NCI-H2107 (cell line): Measurements from ENCODE around the gene IGFBP1.

ENCODE experiments used
- DNase-seq: peaks from one replicate; lab custom pipeline; 2025; lab: John Stamatoyannopoulos, UW

Gene IGFBP1

DNA sequence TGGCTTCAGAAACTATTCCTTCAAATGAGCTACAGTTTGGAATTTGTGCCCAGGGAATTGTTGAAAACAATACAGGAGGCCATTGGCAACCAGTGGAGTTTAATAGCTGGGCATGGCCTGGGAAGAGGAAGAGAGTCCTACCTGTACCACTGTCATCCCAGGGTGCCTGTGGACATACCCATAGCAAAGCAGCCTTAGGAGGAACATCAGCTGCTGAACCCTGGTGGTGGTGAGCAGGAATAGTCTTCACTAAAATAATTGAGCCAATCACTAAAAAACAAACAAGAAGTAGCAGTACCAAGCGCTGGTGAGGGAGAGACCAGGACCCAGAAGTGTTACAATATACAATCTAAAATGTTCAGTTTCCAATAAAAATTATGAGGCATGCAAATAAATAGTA, 14.5 kb downstream of the IGFBP1 start:
- no peak for DNase-seq

- DNase-seq: no peak
These were observed 21.3 kb downstream of the IGFBP1 start for GRCh38 chr7:45909561-45909960.

DNA sequence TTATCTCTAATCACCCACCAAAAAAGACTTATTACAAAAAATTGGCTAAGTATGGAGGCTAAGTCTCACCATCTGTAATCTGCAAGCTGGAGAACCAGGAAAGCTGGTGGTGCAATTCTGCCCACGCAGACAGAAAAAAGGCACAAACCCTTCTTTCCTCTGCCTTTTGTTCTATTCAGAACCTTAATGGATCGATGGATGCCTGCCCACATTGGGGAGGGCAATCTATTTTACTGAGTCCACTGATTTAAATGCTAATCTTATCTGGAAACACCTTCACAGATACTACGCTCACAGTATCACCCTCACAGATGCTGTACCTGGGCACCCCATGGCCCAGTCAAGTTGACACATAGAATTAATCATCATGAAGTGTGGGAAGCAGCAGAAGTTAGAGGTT, 22.6 kb downstream of the IGFBP1 start:
- DNase-seq: no peak

DNA sequence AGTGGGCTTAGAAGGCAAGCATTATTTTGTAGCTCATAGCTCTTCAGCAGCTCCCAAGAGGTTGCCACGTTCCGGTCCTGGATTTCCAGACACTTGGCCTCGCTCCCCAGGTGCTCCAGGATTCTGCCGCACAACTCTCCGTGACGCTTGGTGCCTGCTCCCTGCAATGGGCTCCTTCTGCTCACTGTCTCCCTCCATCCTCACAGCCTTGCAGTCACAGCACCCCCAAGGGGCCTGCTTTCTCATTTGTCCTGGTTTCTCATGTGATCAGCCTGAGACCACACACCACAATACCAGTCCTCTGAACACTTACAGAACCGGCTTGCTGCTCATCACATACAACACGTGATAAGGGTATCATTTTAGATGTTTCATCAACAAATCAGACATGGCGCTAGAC, 23.0 kb downstream of the IGFBP1 start:
- DNase-seq: no peak

GRCh38 chr7:45912972-45913371, 24.7 kb downstream of the IGFBP1 start:
- DNase-seq: no peak

DNA sequence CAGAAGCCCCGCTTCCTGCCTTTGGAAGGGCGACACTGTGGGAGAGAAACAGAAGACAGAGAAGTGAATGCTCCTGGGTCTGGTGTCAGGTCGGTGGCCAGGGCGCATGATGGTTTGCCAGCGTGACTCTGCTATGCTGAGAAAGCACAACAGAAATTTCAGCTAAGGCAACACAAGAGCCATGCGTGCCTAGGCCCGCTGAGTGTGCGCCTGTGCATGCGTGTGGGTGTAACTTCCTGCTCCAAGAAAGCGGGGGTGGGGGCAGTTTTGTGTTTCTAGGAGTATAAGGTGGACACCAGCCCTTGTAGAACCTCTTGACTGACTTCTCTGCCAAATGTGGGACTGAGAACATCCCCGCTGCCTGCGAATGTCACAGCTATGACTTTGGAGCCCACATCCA, 26.6 kb downstream of the IGFBP1 start:
- no peak for DNase-seq

GRCh38 chr7:45915606-45916005, 27.3 kb downstream of the IGFBP1 start:
- DNase-seq: no peak

DNA sequence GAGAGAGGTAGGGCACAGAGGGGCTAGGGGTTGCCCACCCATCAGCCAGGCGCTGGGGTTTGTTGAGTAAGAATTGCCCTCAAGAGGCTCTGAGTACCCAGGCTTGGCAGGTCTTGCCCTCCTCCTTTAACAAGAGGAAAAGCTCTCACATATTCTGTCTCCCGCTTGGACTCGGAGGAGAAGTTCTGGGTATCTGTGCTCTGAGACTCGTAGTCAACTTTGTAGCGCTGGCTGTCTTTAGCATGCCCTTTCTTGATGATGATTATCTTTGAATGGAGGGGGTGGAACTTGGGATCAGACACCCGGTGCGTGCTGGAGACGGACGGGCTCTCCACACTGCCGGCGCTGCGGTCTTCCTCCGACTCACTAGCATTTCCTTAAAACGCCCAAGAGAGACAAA, 28.8 kb downstream of the IGFBP1 start:
- DNase-seq: no peak

DNA sequence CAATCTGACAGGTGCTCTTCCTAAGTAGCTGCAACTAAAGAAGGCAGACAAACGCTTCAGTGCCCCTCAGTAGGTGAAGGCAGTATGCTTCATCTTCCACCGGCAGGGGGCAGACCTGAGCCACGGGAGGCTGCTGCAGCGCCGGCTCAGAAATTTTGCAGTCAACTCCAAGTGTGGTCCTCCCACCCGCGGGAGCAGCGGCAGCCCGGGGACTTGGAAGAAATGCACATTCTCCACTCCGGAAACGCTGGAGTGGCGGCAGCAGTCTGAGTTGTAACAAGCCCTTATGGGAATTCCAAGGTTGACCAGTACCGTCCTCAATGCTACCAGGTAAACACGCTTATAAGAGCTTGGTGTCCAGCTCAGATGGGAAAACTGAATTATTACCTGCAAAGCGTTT, 29.4 kb downstream of the IGFBP1 start:
- DNase-seq: peak; percentile 52

- DNase-seq: no peak
These were observed 30.3 kb downstream of the IGFBP1 start for GRCh38 chr7:45918556-45918955.

GRCh38 chr7:45919231-45919784, 31.0 kb downstream of the IGFBP1 start:
- no peak for DNase-seq

DNA sequence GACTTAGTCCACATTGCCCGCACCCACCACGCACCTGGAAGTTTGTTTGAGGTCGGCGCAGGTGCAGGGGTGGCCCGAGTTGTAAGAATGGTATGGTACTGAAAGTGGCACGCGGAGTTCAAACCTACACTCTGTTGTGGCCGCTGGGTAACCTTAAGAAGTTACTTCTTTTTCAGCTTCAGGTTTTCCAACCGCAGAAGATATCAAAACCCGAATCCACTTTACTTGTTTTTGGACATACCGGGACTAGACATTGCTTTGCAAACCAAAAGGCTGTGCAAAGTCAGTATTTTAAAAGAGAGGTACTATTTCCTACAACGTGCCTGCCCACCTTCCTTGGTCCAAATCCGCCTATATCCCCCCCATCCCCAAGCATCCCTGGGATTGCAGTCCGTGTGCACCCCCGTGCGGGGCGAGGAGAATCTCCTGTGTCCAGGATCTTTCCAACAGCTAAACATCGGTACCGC, 31.7 kb downstream of the IGFBP1 start:
- no peak for DNase-seq

GRCh38 chr7:45920502-45921380, 32.5 kb downstream of the IGFBP1 start, which contains the start of gene IGFBP3:
IGFBP3 (minus strand) TSS chr7:45921272; CDS start chr7:45921140, 132 bp downstream.
- DNase-seq: no peak

DNA sequence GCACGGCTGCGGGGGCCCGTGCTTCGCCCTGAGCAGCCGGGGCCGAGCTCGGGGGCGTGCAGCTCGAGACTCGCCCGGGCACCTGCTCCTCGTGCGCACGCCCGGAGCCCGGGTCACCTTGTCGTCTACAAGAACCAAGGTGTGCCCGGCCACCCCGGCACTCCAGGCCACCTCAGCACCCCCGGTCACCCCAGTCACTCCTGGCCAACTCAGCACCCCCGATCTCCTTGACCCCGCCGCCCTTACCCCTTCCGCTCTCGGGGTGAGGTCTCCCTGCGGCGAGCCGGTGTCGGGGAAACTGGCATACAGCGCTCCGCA, 33.1 kb downstream of the IGFBP1 start:
- DNase-seq: no peak

DNA sequence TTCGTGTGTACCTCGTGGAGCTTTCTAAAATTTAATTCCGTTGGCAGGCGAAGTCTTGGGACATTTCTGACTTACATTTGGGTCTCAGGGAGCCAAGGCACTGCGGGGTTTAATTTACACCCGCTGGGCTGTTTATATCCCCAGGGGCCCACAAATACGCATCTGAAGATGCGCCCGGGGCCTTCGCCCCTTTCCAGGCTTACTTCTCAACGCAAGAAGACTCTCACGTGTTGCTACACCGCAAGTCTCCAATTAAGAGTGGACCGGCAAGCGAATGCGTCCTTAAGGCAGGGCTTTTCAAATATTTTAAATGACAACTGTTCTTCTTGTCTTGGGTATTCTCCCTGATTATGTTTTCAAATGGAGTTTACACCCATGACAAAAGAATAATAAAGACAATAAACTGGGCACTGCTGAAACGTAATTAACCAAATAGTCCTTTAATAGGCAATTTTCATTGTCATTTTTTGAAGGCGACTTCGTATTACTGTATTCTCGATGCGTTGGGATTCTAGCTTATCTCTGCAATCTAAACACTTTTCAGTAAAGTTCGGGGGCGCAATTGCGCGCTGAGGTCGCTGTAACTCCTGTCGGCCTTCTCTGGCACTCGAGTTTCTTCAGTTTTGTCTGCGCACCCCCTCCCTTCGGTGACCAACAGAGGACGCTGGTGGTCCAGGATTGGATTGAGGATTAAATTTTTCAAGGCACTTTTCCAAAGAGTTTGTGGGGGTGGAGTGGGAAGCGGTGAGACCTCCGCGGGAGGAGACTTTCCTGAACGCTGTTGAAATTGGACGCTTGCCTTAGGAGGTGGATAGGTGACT, 33.6 kb downstream of the IGFBP1 start:
- DNase-seq: no peak

DNA sequence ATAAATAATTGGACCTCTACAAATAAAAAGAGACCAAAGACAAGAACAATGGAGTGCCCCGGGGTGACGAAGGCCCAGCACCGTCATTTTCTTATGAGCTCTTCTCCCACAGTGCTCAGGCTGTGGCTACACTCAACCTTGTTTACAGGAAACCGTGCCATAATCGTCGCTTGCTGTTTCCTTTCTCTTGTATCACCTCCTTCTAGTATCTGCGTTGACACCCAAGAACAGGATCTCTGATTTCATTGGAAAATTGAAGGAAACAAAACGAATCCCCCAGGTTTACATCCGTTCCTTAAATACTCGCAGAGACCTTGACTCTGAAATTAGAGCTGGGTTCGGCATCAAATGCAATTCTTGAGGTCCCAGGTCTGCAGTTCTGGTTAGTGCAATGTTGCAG, 34.5 kb downstream of the IGFBP1 start:
- DNase-seq: no peak

DNA sequence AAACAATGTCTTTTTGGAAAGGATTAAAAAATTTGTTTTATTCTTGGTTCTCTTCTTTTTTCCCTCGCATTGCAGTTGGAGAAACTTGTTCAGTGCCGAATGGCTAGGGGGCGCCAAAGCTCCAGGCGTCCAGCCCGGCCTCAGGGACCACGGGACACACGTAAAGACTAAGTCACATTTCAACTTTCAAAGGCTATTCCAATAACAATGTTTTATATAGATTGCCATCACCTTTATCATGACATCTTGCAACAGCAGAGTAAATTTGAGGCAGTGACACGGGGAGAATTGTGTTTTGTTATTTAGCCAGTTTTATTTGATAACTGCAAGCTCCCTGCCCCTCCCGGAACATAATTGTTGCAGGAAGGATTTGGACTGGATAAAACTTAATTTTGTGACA, 35.0 kb downstream of the IGFBP1 start:
- no peak for DNase-seq

- DNase-seq: no peak
These were observed 35.5 kb downstream of the IGFBP1 start for GRCh38 chr7:45923818-45924217.

DNA sequence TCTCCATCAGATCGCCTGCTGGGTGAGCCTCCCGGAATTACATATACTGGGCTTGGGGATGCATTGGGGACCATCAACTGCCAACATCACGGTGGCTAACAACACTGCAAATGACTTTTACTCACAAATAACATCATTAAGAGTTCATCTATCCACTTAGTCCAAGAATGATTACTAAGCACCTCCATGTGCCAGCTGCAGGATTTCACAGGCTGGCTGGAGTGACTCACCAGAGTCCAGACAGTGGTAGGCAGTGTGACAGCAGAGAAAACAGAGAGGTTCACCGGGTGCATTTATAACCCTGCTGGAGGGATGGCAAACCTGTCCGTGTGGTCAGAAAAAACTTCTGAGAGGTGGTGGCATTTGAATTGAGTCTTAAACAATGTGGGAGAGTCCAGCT, 36.0 kb downstream of the IGFBP1 start:
- DNase-seq: no peak

DNA sequence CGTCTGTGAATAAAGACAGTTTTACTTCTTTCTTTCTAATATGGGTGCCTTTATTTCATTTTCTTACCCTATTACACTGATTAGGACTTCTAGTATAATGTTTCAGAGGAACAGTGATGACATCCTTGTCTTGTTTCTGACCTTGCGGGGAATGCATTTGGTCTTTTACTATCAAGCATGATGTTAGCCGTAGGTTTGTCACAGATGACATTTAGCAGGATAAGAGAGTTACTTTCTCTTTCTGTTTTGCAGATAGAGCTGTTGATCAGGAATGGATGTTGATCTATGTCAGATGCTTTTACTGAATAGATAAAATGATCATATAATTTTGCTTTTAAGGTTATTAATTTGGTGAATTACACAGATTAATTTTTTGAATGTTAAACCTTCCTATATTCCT, 39.4 kb downstream of the IGFBP1 start:
- DNase-seq: no peak

GRCh38 chr7:45930967-45931366, 42.7 kb downstream of the IGFBP1 start:
- DNase-seq: no peak

DNA sequence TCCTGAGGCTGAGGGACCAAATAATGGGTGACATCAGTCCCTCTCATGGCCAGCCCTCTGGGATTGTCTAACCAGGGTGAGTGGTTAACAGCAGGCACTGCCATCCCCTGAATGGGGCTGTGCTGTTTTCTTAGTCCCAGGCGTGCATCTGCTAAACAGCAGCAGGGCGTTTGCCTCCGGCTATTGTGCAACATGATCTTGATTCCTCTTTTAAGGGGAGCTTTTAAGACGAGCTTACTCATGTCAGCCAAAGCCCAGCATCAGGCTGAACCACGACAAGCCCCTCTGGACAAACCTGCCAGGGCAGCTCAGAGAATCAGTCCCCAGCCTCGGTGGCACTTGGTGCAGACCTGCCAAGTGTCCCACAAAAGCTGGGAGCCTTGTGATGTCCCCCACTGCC, 49.0 kb downstream of the IGFBP1 start:
- DNase-seq: no peak

- DNase-seq: no peak
These were observed 49.6 kb downstream of the IGFBP1 start for GRCh38 chr7:45937862-45938261.
